SKM-1 (cell line): Measurements from ENCODE around the gene PPT2.
"Not testable (repeated sequence)": the region's sequence is repeated elsewhere in the genome, so short reads cannot be mapped to it uniquely, and the experiment has no call there.

Source experiments
- DNase-seq: peaks from one replicate; lab custom pipeline; 2025; ENCODE audit not compliant: unreplicated experiment; lab: John Stamatoyannopoulos, UW

The PPT2 gene

GRCh38 chr6:32127409-32127716, 26.6 kb upstream of the PPT2 start:
- DNase-seq, result no peak

GRCh38 chr6:32127717-32128592, 26.0 kb upstream of the PPT2 start, which contains the start of gene ATF6B:
TSS of gene ATF6B (minus strand) at chr6:32128246. CDS start at chr6:32128207, 39 bp downstream.
- peak; percentile 96 for DNase-seq

GRCh38 chr6:32128751-32129296, 25.1 kb upstream of the PPT2 start:
- no peak for DNase-seq

GRCh38 chr6:32129297-32130088, 24.4 kb upstream of the PPT2 start:
- peak; percentile 78 for DNase-seq

GRCh38 chr6:32131439-32131948, 22.4 kb upstream of the PPT2 start:
- no peak for DNase-seq

- DNase-seq, result no peak
Observed at GRCh38 chr6:32132110-32132509, 21.8 kb upstream of the PPT2 start.

- DNase-seq, result no peak
Observed at GRCh38 chr6:32133786-32134185, 20.2 kb upstream of the PPT2 start.

- no peak for DNase-seq
Observed at GRCh38 chr6:32137454-32137853, 16.5 kb upstream of the PPT2 start.

- no peak for DNase-seq
Observed at GRCh38 chr6:32139590-32139989, 14.4 kb upstream of the PPT2 start.

GRCh38 chr6:32140420-32141046, 13.4 kb upstream of the PPT2 start:
- no peak for DNase-seq

GRCh38 chr6:32144238-32144637, 9.7 kb upstream of the PPT2 start:
- not testable (repeated sequence) for DNase-seq

GRCh38 chr6:32146287-32146686, 7.7 kb upstream of the PPT2 start:
- no peak for DNase-seq

GRCh38 chr6:32146687-32147086, 7.3 kb upstream of the PPT2 start:
- no peak for DNase-seq

- no peak for DNase-seq
Observed at GRCh38 chr6:32147401-32148132, 6.4 kb upstream of the PPT2 start.

GRCh38 chr6:32148289-32149091, 5.5 kb upstream of the PPT2 start:
- peak; percentile 21 for DNase-seq

- no peak for DNase-seq
Observed at GRCh38 chr6:32149092-32149755, 4.7 kb upstream of the PPT2 start.

- no peak for DNase-seq
Observed at GRCh38 chr6:32149932-32150870, 3.7 kb upstream of the PPT2 start.
